NT2/D1 (cell line): ENCODE data around the gene RRAGC.

Experiments used
- SUZ12 ChIP-seq: IDR thresholded peaks from 2 replicates; pipeline ENCODE4 v1.6.1; 2011; ENCODE audit not compliant: insufficient read length, insufficient read depth; ENCODE audit errors: extremely low read depth
- YY1 ChIP-seq: IDR thresholded peaks from 2 replicates; pipeline ENCODE4 v1.6.1; 2011; ENCODE audit not compliant: insufficient read length, insufficient read depth
- ZNF274 ChIP-seq: IDR thresholded peaks from 2 replicates; pipeline ENCODE4 v1.6.1; 2011; ENCODE audit warnings: mild to moderate bottlenecking, low read depth, low read length

- TF ChIP-seq YY1 (no peak), SUZ12 (no peak), ZNF274 (no peak)
Measured at GRCh38 chr1:38898653-38899230, 39.2 kb upstream of the RRAGC start.
